C1 segment of cervical spinal cord (tissue), 14 donors: Measurements from ENCODE around the gene PAM.

Experiments
- DNase-seq, 14 donors: peaks; one replicate each; lab custom pipeline; 2025; lab: John Stamatoyannopoulos, UW

PAM gene

DNA sequence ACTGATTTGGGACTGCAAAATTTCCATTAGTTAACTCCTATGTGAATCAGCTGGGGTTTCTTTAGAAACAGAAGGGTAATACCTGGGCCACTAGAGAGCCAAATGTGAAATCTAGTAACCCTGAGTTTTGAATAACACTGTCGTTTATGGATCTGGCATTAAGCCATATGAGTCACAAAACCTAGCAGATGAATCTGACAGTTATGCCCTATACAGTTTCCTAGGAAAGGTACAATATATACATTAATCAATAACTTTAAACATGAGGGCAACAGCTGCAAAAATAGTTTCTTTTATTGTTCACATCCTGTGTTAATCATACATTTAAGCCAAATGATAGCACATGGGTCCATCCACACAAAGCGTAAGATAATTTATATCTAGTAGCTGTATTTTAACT lies 56.9 kb downstream of the PAM start:
- DNase-seq = no peak

DNA sequence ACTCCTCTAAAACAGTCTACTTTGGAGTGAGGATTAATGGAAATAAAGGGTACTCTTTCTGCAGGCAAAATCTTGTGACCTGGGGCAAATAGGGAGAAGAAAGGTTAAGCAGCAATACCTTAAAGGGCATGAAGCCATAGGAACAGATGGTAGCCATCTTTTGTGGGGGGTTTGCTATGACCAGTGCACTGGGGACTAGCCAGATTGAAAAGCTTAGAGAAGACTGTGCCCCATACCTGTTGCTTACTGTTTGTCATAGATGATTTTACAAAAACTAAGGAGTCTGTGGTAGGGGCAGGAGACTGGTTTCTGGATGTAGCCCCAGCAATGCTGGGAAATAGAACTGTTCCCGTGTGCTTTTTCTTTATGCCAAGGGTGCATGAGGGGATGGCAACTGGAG lies 58.6 kb downstream of the PAM start:
- DNase-seq = no peak

DNA sequence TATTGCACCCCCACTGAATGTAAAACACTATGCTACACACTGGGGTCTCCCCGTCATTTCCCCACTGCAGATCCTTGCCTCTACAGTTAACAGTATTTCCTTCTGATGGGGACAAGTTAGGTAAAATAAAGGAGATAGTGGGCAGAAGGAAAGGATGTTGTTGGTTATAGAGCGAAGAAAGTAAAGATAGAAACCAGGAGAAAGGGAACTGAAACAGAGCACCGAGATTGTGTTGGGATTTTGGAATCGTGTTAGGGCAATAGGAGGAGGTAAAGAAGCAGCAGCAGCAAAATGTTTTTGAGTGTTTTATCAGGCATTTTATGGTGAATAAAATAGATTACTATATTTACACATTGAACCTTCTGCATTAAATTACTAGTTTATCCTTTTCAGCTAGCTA lies 60.0 kb downstream of the PAM start:
- no peak for DNase-seq

DNA sequence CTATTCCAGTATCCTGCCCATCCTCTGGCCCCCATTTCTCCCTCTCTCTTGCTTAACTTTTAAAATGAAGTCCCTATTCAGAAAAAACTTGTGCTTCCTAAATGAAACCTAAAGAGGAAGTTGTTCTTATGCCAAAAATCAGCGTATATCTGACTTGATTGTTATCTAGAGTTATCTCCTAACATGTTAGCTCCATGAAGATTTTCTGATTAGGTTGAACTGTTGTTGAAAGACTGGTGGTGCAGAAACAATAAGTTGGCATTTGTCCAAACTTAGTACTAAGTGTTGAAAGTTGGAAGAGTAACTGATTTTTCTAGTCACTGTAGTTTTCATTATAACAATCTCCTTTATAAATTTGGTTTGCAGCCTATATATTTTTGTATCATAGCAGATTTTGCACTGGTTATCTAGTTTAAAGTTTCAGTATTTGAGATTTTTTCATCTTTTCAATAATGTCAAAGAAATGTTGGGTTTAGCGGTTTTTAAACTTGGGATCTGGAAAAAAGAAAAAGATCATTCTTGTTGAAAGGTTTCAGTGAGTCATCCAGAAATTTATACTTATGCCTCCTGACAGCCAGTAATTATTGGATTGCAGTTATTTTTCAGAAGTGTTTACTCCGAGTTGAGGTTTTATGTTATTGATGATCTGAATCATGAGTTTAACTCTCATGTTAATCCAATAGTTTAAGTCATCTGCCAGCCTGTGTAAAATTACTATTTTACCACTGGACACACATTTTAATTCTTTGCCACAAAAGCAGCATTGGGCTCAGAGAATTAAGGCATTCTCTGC lies 60.6 kb downstream of the PAM start:
- DNase-seq = no peak

DNA sequence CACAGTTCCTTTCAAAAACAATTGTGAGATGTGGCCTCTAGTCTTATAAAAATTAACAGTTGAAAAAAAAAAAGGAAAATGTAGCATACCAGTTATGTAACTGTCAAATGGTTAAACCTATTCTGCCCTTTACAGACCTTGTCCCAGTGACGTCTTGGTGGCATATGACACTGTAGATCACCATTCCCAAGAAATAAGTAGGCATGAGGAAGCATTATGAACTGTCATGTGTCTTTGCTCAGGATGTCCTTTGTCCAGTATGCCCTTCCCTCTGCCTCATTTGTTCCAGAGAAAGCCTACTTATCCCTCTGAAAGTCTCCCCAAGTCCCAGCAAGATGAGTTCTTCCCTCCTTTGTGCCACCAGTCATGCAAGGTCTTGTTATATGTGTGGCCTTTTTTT lies 63.2 kb downstream of the PAM start:
- no peak for DNase-seq

GRCh38 chr5:102818934-102819333 lies 63.8 kb downstream of the PAM start:
- no peak for DNase-seq

DNA sequence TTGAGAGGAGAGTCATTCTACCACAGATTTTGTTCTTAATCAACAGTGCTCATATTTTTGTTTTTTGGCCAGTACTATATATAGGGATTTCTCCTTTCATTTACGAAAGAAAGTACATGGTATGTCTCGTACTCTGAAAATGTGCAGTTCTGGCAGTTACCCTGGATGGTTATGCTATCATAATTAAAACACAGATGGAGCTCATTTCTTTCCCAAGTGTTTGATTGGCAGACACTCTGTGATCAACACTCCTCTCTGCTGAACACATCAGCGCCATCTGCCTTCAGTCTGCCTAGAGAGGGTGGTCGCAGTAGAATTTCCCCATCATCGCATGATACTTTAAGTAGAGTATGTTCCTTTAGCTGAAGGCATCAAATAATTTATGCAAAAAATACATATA lies 64.5 kb downstream of the PAM start:
- DNase-seq = no peak

GRCh38 chr5:102823441-102823874 lies 68.4 kb downstream of the PAM start:
- DNase-seq = no peak

- no peak for DNase-seq
Measured at GRCh38 chr5:102826629-102827028, 71.5 kb downstream of the PAM start.

DNA sequence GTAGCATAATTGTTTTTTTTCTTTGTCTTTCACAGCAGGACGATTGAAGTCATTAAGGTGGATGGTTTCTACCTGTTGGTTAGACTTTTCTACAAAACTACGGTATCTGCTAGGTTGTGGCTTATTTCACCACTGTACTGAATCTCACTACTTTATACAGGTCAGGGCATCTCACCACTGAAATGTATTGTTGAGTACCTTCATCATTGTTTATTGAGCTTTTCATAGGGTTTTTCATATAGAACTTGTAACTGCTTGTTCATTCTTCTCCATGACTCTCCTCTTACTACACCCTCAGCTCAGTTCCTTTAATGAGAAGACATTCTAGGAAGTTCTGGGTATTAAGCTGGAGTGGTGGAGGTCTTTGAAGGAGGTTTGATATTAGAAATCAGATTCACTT lies 75.1 kb downstream of the PAM start:
- no peak for DNase-seq

GRCh38 chr5:102832445-102832844 lies 77.3 kb downstream of the PAM start:
- no peak for DNase-seq

GRCh38 chr5:102833146-102833545 lies 78.0 kb downstream of the PAM start:
- no peak for DNase-seq

- DNase-seq = no peak
Measured at GRCh38 chr5:102834438-102834964, 79.4 kb downstream of the PAM start.

- DNase-seq = no peak
Measured at GRCh38 chr5:102835717-102836116, 80.6 kb downstream of the PAM start.

DNA sequence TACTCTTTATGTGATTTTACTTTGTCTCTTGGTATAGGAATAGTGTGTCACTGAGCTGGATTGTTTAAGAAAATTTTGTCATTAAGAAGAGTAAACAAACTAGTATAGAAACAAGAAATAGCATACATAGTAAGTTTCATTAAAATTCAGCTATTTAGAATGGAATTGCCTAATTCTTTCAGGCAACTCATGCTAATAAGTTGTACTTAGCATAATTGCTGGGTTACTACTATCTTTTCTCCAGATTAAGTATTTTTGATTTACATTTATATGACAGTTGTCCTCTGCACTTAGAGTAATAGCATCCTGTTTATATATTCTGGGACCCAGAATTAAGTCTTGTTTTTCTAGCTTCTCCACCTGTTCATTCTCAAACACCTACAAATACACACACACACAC lies 85.9 kb downstream of the PAM start:
- DNase-seq = no peak

- DNase-seq = no peak
Measured at GRCh38 chr5:102843997-102844396, 88.9 kb downstream of the PAM start.

GRCh38 chr5:102845041-102845440 lies 89.9 kb downstream of the PAM start:
- no peak for DNase-seq

- no peak for DNase-seq
Measured at GRCh38 chr5:102850503-102850902, 95.4 kb downstream of the PAM start.

DNA sequence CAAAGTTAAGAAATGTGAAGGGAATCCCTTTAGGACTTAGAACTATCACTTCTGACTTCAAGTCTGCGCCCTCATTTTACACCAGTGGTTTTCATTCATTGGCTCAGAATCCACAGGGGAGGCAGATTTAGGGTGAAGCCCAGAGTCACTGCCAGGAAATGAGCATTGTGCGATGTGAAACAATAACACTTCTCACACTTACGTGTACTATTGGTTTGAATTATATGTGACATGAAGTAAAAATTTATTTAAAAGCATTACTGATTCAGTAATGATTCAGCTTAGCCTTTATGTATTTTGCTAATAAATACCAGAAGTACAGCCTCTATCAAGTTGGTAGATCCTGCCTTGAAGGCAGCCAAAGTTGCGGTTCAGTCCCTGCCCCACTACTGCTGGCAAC lies 98.6 kb downstream of the PAM start:
- no peak for DNase-seq

DNA sequence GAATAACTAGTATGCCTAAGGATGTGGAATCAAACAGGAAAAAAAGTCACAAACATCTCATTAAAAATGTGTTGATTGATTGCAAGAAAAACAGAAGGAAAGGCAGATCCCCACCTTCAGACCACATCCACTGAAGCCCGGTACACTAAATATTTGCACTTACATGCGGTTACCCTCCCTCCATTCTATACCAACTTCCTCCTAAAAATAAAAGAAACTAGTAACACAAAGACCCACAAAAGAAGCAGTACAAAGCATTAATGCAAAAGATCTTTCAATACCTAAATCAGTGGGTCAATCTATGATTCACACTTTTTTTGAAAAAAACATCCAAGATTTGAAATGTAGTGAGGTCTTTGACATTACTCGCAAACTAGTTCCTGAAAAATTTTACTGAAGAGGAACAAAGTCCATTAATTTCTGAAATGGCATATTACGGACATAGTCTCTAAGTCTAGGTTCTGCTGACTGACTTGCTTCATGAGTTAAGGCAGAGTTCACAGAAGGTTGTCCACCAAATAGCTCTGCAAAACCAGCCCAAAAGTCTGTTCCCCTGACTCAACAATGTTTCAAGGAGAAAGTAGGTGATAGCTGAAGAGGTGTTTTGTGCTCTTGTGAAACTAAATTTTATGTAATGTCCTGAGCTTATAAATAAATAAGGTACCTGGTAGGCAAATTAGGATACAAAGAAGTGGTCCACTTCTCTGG lies 100.7 kb downstream of the PAM start:
- DNase-seq = no peak

- DNase-seq = no peak
Measured at GRCh38 chr5:102856389-102856777, 101.3 kb downstream of the PAM start.

GRCh38 chr5:102857076-102857818 lies 102.1 kb downstream of the PAM start:
- DNase-seq = no peak
